GM21360 (cell line): ENCODE measurements around the gene POTEB3.
"Not testable (repeated sequence)": the region's sequence is repeated elsewhere in the genome, so short reads cannot be mapped to it uniquely, and the experiment has no call there.

ENCODE experiments used
- ATAC-seq: cut with Tn5 transposase; IDR thresholded peaks from one replicate; pipeline ENCODE4 v1.9.1; 2021; ENCODE audit warnings: mild to moderate bottlenecking, moderate library complexity; ENCODE audit not compliant: unreplicated experiment

POTEB3 gene

DNA sequence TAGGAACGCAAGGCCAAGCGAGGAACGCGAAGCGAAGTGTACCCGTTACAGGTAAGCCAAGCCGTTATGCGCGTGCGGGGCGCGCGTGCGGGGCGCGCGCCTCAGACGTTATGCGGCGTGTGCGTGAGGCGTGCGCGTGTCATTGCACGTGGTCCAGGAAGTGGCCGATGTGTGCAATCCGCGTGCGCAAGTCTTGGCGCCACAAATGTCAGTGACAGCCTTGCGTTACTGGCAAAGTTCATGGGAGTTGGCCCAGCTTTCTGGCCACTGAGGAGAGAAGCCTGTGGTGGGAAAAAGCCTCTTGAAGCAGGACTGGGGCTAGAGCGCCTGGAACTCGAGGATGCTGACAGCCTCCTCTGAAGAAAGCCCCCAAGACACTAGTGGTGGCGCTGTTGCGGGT is at the start of gene POTEB3:
Gene POTEB3, minus strand, starts transcription at position 101 of the 400 bp plus-strand sequence. CDS start 488 bp downstream, outside the sequence.
- ATAC-seq = not testable (repeated sequence)

DNA sequence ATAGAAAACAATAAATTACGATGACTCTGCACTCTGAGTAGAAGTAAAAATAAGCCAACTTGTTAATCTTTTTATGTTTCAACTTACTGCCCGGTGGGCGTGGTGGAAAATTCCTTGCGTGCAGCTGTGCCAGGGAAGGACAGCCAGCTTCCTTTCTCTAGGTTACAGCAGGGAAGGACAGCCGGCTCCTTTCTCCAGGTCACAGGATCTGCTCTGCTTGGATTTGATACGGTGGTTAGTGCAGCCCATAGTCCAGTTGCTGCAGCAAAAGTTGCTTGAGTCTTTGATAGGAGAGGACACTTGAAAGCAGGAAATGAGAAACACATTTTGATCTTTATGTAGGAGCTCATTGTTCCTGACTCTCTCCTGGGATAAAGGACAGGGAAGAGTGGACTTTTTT is 13.4 kb upstream of the POTEB3 start:
- ATAC-seq = not testable (repeated sequence)

DNA sequence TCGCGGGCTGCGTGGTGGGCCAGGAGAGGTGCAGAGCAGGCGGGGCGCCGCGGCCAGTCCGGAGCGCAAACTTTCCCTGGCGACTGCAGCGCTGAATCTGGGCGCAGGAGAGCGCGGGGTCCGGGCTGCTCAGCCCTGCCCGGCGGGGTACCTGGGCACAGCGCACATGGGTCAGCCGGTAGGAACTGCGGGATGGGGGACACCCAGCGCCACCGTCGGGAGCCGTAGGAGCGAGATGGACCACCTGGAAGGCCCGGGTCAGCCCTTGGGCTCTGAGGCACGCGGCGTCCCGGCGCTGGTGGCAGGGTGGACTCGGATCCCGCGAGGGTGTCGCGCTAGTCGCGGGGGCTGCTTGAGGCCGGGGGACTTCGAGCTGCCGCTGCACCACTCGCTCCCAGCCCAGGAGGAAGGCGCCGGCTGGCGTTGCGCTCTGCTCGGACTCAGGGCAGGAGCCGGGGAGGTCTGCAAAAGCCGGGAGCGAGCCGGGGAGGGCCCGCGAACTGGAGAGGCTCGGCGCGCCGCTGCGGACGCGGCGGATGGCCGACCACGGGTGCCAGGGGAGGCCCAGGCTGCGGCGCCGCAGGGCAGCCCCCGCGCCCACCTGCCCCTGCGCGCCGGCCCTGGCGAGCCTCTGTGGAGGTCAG is 11.7 kb upstream of the POTEB3 start:
- not testable (repeated sequence) for ATAC-seq

DNA sequence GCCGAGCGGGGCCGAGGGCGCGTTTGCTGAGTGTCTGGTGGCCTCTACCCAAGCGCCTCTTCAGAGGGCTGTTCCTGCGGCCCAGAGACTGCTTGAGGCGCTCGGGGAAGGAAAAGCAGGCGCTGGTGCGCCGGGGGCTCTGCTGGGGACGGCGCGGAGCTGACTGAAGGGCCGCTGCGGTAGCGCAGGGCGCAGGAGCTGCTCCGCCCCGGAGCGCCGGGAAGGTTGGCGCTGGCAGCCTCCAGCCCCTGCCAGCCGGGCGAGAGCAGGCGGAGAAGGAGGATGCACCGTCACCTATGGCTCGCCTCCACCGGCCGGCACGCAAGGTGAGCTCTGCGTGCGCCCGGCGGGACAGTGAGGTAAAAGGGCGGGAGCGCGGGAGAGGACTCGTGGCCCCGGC is 11.2 kb upstream of the POTEB3 start:
- not testable (repeated sequence) for ATAC-seq

DNA sequence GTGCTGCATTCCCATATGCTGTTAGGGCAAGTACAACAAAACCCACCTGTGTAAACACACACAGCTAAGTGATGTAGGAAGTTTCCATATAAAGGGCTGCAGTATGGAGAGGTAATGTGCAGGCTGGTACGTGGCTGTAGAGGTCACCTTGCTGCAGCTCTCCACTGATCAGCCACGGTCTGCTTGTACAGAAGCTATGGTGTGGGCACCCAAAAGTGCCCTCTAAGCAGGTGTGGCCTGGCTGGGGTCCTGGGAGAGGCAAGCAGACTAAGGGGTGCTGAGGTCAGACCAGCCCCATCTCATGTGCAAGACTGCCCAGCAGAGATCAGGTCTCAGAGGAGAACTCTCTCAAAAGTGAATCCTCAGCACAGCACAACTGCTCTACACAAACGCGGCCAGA is 32.9 kb downstream of the POTEB3 start:
- ATAC-seq = not testable (repeated sequence)

DNA sequence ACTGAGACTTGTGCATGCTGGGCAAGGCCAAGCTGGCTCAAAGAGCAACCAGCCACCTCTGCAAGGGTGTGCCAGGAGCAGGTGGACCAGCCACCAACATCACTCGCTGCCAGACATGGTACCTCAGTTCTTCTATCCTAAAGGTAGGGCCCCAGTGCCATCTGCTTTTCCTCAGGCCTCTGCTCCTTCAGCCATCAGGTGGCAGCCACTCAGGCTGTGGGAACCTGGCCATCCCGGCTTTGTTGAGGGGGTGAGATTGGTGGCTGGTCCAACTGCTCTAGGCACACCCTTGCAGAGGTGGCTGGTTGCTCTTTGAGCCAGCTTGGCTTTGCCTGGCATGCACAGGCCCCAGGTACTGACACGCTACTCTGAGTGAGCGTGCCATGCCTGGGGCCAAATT is 38.8 kb downstream of the POTEB3 start:
- not testable (repeated sequence) for ATAC-seq

DNA sequence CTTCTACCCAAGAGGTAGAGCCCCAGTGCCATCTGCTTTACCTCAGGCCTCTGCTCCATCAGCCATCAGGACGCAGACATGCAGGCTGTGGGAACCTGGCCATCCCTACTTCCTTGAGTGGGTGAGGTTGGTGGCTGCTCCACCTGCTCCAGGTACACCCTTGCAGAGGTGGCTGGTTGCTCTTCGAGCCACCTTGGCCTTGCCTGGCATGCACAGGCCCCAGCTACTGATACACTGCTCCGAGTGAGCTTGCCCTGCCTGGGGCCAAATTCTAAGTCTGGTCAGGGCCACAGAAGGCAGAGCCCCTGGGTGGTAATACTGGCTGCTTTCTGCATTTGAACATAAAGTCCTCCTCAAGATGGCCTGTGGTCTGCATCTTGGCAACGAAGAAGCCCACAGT is 41.2 kb downstream of the POTEB3 start:
- ATAC-seq = not testable (repeated sequence)

DNA sequence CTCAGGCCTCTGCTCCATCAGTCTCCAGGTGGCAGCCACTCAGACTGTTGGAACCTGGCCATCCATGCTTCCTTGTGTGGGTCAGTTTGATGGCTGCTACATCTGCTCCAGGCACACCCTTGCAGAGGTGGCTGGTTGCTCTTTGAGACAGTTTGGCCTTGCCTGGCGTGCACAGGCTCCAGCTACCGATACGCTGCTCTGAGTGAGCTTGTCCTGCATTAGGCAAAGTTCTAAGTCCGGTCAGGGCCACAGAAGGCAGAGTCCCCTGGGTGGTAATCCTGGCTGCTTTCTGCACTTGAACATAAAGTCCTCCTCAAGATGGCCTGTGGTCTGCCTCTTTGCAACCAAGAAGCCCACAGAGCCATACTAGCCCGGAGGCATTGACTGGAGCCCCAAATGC is 41.8 kb downstream of the POTEB3 start:
- ATAC-seq = not testable (repeated sequence)

DNA sequence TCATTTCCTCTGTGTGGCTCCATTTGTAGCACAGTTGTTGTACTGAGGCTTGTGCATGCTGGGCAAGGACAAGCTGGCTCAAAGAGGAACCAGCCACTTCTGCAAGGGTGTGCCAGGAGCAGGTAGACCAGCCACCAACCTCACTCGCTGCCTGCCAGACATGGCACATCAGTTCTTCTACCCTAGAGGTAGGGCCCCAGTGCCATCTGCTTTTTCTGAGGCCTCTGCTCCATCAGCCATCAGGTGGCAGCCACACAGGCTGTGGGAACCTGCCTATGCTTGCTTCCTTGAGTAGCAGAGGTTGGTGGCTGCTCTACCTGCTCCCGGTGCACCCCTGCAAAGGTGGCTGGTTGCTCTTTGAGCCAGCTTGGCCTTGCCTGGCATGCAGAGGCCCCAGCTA is 42.6 kb downstream of the POTEB3 start:
- ATAC-seq = not testable (repeated sequence)

DNA sequence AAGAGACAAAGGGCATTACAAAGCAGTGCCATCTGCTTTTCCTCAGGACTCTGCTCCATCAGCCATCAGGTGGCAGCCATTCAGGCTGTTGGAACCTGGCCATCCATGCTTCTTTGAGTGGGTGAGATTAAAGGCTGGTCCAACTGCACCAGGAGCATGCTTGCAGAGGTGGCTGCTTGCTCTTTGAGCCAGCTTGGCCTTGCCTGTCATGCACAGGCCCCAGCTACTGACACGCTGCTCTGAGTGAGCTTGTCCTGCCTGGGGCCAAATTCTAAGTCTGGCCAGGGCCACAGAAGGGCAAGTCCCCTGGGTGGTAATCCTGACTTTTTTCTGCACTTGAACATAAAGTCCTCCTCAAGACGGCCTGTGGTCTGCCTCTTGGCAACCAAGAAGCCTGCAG is 43.1 kb downstream of the POTEB3 start:
- not testable (repeated sequence) for ATAC-seq

DNA sequence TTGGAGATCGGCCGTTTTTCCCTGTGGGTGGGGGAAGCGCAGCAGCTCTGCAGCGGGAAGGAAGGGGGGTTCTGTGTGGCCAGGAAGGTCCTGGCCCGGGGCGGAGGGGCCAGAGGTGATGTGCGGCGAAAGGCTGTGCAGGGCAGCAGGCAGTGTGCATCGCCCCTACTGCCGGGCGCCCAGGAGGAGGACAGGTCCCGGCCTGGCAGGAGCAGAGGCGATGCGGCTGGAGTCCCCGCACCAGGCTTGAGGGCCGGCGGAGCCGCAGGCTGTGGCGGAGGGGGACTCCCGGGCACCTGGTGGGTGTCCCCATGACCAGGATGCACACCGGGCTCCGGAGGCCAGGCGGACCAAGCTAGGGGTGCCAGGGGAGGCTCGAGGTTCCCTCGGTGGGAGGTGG is 54.3 kb downstream of the POTEB3 start:
- ATAC-seq = not testable (repeated sequence)

DNA sequence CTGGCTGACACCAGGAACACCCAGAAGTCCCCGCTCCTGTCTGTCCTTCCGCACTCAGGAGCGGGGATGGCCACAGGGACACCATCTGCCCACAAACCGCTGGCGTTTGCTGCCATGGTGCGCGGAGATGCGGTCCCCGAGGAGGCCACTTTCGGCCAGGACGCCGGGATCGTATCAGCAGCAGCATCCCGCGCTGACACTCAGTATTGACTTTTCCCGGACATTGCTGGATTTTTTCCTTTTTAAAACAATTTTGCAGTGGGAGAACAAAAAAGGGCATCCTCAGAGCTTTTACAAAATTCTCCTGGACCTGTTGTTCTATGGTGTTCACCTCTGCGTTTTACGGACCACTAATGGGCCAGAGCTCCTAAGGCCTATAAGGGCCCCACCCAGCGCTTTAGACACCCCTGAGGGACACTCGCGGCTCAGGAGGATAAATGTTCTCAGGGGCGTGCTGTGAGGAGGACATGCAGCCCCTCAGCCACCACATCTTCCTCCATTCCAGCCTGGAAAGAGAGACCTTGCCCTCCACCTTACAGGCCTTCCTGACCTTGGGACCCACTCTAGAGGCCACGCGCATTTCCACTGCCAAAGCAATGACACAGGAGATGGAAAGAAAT is 56.3 kb downstream of the POTEB3 start:
- ATAC-seq = not testable (repeated sequence)

DNA sequence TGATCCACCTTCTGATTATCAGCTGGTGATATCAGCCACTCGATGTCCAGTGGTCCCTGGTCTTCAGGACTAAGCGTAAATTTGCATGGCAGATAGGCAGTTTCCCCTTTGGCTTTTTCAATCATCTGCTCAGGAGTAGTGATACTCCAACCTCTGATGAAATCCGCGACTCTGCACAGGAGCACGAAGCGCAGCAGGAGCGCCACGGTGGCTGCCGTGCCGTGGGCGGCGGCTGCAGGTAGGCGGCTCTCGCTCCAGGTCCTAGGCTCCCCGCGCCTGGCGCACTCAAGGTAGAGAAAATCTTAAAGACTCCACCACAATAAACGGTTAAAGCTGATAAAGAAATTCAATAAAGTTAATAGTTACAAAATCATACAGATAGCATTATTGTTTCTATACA is 66.6 kb downstream of the POTEB3 start:
- ATAC-seq = not testable (repeated sequence)

DNA sequence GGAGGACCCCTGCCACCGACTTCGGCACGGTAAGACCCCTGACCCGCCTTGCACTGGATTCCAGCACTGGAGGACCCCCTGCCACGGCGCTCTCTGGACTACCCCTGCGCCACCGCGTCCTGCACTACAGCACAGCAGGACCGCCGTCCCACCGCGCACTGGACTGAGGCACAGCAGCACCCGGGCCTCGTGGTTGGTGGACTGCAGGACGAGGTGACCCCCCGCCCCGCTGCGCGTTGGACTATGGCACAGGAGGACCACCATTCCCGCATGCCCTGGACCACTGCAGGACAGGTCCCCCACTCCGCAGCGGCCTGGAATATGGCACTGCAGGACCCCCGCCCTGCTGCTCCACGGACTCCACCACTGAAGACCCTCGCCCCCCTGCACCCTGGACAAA is 71.1 kb downstream of the POTEB3 start:
- not testable (repeated sequence) for ATAC-seq

DNA sequence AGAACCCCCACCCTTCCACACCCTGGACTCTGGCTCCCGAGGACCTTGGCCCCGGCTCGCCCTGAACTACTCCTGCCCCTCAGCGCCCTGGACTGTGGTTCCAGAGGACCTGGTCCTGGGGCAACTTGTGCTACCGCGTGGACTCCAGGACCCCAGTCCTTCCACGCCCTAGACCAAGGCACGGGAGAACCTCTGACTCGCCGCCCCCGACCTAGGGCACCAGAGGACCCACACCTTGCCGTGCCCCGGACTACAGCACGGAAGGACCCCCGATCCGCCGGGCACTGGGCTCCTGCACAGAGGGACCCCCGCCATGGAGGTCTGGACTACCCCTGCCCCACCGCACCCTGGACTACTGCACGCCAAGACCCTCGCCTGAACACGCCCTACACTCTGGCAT is 71.7 kb downstream of the POTEB3 start:
- not testable (repeated sequence) for ATAC-seq
